ENCODE data around the gene FMN1.

DNA sequence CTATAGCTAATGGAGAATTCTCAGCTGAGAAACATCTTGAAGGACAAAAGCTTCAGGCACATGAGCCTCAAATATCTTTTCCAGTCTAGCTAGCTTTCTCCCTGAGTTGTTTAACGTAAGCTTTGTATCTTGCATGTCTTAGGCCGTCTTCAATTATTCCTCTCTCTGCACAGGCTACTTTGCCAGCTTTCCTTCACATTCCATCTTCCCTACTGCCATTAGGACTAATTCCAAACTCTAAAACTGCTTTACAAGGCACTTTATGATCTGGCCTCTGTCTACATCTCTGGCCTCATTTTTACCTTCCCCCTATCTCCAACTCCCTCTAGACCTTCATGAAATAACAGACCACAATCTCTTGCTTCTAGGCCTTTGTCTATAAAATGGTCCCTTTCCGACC, 305.3 kb downstream of the FMN1 start:
- TF ChIP-seq, protein P1, sequence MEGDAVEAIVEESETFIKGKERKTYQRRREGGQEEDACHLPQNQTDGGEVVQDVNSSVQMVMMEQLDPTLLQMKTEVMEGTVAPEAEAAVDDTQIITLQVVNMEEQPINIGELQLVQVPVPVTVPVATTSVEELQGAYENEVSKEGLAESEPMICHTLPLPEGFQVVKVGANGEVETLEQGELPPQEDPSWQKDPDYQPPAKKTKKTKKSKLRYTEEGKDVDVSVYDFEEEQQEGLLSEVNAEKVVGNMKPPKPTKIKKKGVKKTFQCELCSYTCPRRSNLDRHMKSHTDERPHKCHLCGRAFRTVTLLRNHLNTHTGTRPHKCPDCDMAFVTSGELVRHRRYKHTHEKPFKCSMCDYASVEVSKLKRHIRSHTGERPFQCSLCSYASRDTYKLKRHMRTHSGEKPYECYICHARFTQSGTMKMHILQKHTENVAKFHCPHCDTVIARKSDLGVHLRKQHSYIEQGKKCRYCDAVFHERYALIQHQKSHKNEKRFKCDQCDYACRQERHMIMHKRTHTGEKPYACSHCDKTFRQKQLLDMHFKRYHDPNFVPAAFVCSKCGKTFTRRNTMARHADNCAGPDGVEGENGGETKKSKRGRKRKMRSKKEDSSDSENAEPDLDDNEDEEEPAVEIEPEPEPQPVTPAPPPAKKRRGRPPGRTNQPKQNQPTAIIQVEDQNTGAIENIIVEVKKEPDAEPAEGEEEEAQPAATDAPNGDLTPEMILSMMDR (IDR thresholded peaks at IDR 0.05): no peak
- TF ChIP-seq POLR2A (IDR thresholded peaks at IDR 0.05): no peak
